Measurements from ENCODE around the gene ARHGAP44. TPM values are rescaled to one million over a fixed set of nuclear protein-coding genes. Genes with fewer than 3 reads are reported as not detected.

ARHGAP44 gene
- total RNA-seq, 4 donors from 2014 or later = 11.2 to 19.7 (median 14.9) TPM

GRCh38 chr17:12955521-12955920 is 166.2 kb downstream of the ARHGAP44 start:
- Histone ChIP-seq H3K27me3 (no peaks in the 10 kb centered on the region), H3K36me3 (peaks cover 0 to 16% (median 0%) of the 10 kb centered on the region in 3 donors), H3K27ac (no peak overlapping the region), H3K9me3 (no peaks in the 10 kb centered on the region), H3K4me3 (no peak overlapping the region), H3K4me1 (no peaks in the 10 kb centered on the region)
- TF ChIP-seq, protein P1, sequence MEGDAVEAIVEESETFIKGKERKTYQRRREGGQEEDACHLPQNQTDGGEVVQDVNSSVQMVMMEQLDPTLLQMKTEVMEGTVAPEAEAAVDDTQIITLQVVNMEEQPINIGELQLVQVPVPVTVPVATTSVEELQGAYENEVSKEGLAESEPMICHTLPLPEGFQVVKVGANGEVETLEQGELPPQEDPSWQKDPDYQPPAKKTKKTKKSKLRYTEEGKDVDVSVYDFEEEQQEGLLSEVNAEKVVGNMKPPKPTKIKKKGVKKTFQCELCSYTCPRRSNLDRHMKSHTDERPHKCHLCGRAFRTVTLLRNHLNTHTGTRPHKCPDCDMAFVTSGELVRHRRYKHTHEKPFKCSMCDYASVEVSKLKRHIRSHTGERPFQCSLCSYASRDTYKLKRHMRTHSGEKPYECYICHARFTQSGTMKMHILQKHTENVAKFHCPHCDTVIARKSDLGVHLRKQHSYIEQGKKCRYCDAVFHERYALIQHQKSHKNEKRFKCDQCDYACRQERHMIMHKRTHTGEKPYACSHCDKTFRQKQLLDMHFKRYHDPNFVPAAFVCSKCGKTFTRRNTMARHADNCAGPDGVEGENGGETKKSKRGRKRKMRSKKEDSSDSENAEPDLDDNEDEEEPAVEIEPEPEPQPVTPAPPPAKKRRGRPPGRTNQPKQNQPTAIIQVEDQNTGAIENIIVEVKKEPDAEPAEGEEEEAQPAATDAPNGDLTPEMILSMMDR (IDR thresholded peaks at IDR 0.05) = no peak
- TF ChIP-seq POLR2A (IDR thresholded peaks at IDR 0.05) = no peak
- no peak for DNase-seq

- no peaks in the 10 kb centered on the region for H3K9me3 ChIP-seq
- H3K36me3 ChIP-seq = peaks cover 0 to 12% (median 0%) of the 10 kb centered on the region in 3 donors
- DNase-seq = no peak
- H3K27me3 ChIP-seq = no peaks in the 10 kb centered on the region
- H3K4me3 ChIP-seq = no peak overlapping the region
- H3K4me1 ChIP-seq = no peaks in the 10 kb centered on the region
- TF ChIP-seq POLR2A (IDR thresholded peaks at IDR 0.05) = no peak
- TF ChIP-seq, protein P1 (IDR thresholded peaks at IDR 0.05) = no peak
- no peak overlapping the region for H3K27ac ChIP-seq
Observed at GRCh38 chr17:12958786-12959185, 169.5 kb downstream of the ARHGAP44 start.

- H3K9me3 ChIP-seq = no peaks in the 10 kb centered on the region
- no peak overlapping the region for H3K4me3 ChIP-seq
- DNase-seq = no peak
- TF ChIP-seq, protein P1 (IDR thresholded peaks at IDR 0.05) = no peak
- no peak for TF ChIP-seq POLR2A (IDR thresholded peaks at IDR 0.05)
- no peak overlapping the region for H3K27ac ChIP-seq
- peaks cover 0 to 12% (median 0%) of the 10 kb centered on the region in 3 donors for H3K36me3 ChIP-seq
- no peaks in the 10 kb centered on the region for H3K27me3 ChIP-seq
- no peaks in the 10 kb centered on the region for H3K4me1 ChIP-seq
Observed at GRCh38 chr17:12959441-12959840, 170.1 kb downstream of the ARHGAP44 start.

- Histone ChIP-seq H3K9me3 (no peaks in the 10 kb centered on the region), H3K4me1 (no peaks in the 10 kb centered on the region), H3K36me3 (peaks cover 0 to 8% (median 0%) of the 10 kb centered on the region in 3 donors), H3K4me3 (no peak overlapping the region), H3K27me3 (no peaks in the 10 kb centered on the region), H3K27ac (no peak overlapping the region)
- DNase-seq = no peak
- TF ChIP-seq, protein P1 (IDR thresholded peaks at IDR 0.05) = no peak
- TF ChIP-seq POLR2A (IDR thresholded peaks at IDR 0.05) = no peak
Observed at GRCh38 chr17:12961655-12962054, 172.4 kb downstream of the ARHGAP44 start.

DNA sequence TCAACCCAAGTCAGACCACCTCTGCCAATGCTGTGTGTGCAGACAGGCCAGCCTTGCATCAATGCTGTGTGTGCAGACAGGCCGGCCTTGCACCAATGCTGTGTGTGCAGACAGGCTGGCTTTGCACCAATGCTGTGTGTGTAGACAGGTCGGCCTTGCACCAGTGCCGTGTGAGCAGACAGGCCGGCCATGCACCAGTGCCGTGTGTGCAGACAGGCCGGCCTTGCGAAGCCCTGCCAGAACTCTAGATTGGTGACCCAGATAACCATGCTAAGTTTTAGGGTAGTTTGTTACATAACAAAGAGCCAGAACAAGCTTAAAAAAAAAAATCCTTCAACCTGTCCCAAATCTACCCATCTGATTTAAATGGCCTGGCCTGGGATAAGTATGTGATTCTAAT is 174.2 kb downstream of the ARHGAP44 start:
- no peak for DNase-seq
- no peaks in the 10 kb centered on the region for H3K27me3 ChIP-seq
- TF ChIP-seq, protein P1 (IDR thresholded peaks at IDR 0.05) = no peak
- no peak for TF ChIP-seq POLR2A (IDR thresholded peaks at IDR 0.05)
- no peak overlapping the region for H3K4me3 ChIP-seq
- H3K9me3 ChIP-seq = no peaks in the 10 kb centered on the region
- H3K27ac ChIP-seq = no peak overlapping the region
- no peaks in the 10 kb centered on the region for H3K4me1 ChIP-seq
- no peaks in the 10 kb centered on the region for H3K36me3 ChIP-seq

DNA sequence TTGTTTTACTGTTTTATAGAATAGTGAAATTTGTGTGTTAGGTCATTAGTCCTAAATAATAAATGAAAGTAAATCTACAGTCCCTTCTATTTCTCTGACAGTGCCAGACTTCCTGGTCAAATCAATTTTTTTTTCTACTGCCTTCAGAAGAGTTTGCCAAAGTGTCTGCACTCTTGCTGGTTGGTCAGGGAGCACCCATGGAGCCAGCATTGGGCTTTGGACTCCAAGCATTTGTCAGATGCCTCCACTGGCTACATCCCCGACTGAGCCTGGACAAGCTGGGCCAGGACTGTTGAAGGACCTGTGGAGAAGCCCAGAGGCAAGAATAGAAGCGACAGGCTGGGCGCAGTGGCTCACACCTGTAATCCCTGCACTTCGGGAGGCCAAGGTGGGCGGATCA is 174.9 kb downstream of the ARHGAP44 start:
- Histone ChIP-seq H3K27ac (no peak overlapping the region), H3K4me1 (no peaks in the 10 kb centered on the region), H3K27me3 (no peaks in the 10 kb centered on the region), H3K36me3 (no peaks in the 10 kb centered on the region), H3K9me3 (no peaks in the 10 kb centered on the region), H3K4me3 (no peak overlapping the region)
- no peak for DNase-seq
- TF ChIP-seq, protein P1 (IDR thresholded peaks at IDR 0.05) = no peak
- no peak for TF ChIP-seq POLR2A (IDR thresholded peaks at IDR 0.05)
